OCI-LY1 (cell line): ENCODE results near the gene HOMER1.

Source experiments
- H2AFZ ChIP-seq: fragments of 200-600 bp; sonication (generic), shearing (Covaris generic); 2 replicates; pipeline ENCODE4 v1.6.0; 2014; ENCODE audit warnings: antibody characterized with exemption, mild to moderate bottlenecking, low read length
- H3F3A ChIP-seq: fragments of 200-600 bp; sonication (generic), shearing (Covaris generic); 2 replicates; pipeline ENCODE4 v1.6.0; 2014; ENCODE audit warnings: mild to moderate bottlenecking, antibody characterized with exemption, low read length, moderate library complexity; ENCODE audit not compliant: insufficient read depth
- H3K27ac ChIP-seq: fragments of 200-600 bp; sonication (generic); 2 replicates; pipeline ENCODE4 v1.5.1; 2014; ENCODE audit warnings: low read length, mixed run types, mild to moderate bottlenecking, low read depth; ENCODE audit not compliant: poor library complexity, severe bottlenecking
- H3K27me3 ChIP-seq: fragments of 200-600 bp; sonication (generic); 2 replicates; pipeline ENCODE4 v1.6.0; 2014; ENCODE audit warnings: antibody characterized with exemption, mild to moderate bottlenecking, low read length, moderate library complexity; ENCODE audit not compliant: insufficient read depth
- H3K36me3 ChIP-seq: fragments of 200-600 bp; sonication (generic); 2 replicates; pipeline ENCODE4 v1.6.1; 2014; ENCODE audit warnings: mild to moderate bottlenecking, antibody characterized with exemption, low read length, moderate library complexity, mixed read lengths; ENCODE audit not compliant: insufficient read depth
- H3K4me1 ChIP-seq: fragments of 200-600 bp; sonication (generic); 2 replicates; pipeline ENCODE4 v1.5.1; 2014; ENCODE audit warnings: mild to moderate bottlenecking, low read length, moderate library complexity; ENCODE audit not compliant: insufficient read depth, severe bottlenecking
- H3K4me2 ChIP-seq: fragments of 200-600 bp; sonication (generic), shearing (Covaris generic); 2 replicates; pipeline ENCODE4 v1.6.1; 2014; ENCODE audit warnings: low read length
- H3K4me3 ChIP-seq: fragments of 200-600 bp; sonication (generic); 2 replicates; pipeline ENCODE4 v1.5.1; 2014; ENCODE audit warnings: low read length, low read depth, mild to moderate bottlenecking, mixed read lengths; ENCODE audit not compliant: poor library complexity, severe bottlenecking
- H3K79me2 ChIP-seq: fragments of 200-600 bp; shearing (Covaris generic); 2 replicates; pipeline ENCODE4 v1.6.1; 2016; ENCODE audit warnings: mixed run types, low read length, mixed read lengths; ENCODE audit not compliant: insufficient read depth
- H3K9ac ChIP-seq: fragments of 200-600 bp; sonication (generic), shearing (Covaris generic); 2 replicates; pipeline ENCODE4 v1.6.1; 2014; ENCODE audit warnings: mild to moderate bottlenecking, low read length, mixed read lengths
- H3K9me2 ChIP-seq: fragments of 200-600 bp; sonication (generic), shearing (Covaris generic); 2 replicates; pipeline ENCODE4 v1.6.1; 2014; ENCODE audit warnings: low read depth, mild to moderate bottlenecking, low read length, mixed read lengths
- H3K9me3 ChIP-seq: fragments of 200-600 bp; shearing (Covaris generic); 2 replicates; pipeline ENCODE4 v1.6.1; 2014; ENCODE audit warnings: low read length, mixed read lengths
- H4K20me1 ChIP-seq: fragments of 200-600 bp; sonication (generic), shearing (Covaris generic); 2 replicates; pipeline ENCODE4 v1.6.0; 2016; ENCODE audit warnings: mild to moderate bottlenecking, low read length; ENCODE audit not compliant: insufficient read depth
- EZH2 ChIP-seq: fragments of 200-600 bp; sonication (generic), shearing (Covaris generic); IDR thresholded peaks from 2 replicates; pipeline ENCODE4 v1.8.0; 2017; ENCODE audit warnings: borderline replicate concordance, mixed run types, mild to moderate bottlenecking, antibody characterized with exemption, low read length, moderate library complexity, mixed read lengths
- TF ChIP-seq, protein P1 (sequence below): fragments of 200-600 bp; sonication (generic), shearing (Covaris generic); IDR thresholded peaks from 2 replicates; pipeline ENCODE4 v1.5.1; 2017; ENCODE audit warnings: mild to moderate bottlenecking, antibody characterized with exemption, low read length, moderate library complexity, mixed read lengths

The HOMER1 gene

DNA sequence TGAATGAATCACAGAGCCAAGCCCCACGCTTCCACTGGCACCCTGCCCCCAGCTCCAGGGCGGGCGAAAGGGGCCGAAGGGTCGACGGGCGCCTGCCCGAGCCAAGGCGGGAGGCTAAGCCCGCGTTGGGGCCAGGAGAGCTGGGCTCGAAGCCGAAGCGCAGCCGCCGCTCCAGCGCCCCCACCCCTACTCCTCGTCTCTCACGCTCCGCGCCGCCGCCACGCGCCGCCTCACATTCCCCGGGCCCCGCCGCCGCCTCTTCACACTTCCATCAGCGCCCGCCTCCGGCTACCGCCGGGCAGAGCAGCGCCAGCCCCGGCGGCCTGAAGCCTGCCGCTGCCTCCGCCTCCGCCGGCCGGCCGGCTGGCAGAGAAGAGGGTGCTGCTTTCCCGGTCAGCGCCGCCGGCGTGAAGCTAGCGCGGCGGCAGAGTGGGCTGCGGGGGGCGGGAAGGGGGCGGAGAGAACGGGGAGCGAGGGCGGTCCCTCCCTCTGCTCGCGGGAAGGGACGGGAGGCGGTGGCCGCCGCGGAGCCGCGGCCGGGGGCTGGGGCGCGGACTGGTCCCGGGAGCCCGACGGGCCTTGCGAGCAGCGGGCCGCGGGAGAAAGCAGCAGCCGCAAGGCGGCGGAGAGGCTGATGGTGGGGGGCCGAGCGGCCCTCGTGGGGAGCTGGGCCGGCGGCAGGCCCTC lies at the start of gene HOMER1:
Gene HOMER1, minus strand, starts transcription at position 431 of the 687 bp plus-strand sequence. CDS start 1,360 bp downstream, outside the sequence.
- Histone ChIP-seq H2AFZ (peak within 1 kb of the TSS; percentile 37), H3K9ac (peak within 1 kb of the TSS; percentile 66), H3K27ac (no peak within 1 kb of the TSS), H3K9me3 (no peaks in the 10 kb centered on the region), H3K4me1 (peaks cover 27% of the 10 kb centered on the region), H3K4me2 (peak within 1 kb of the TSS; percentile 60), H3K9me2 (no peaks in the 10 kb centered on the region), H4K20me1 (no peaks in the 10 kb centered on the region), H3F3A (no peaks in the 10 kb centered on the region; the same call in 1 of the 2 replicates), H3K4me3 (peak within 1 kb of the TSS; percentile 73), H3K36me3 (no peaks in the 10 kb centered on the region), H3K79me2 (no peaks in the 10 kb centered on the region), H3K27me3 (no peaks in the 10 kb centered on the region)
- TF ChIP-seq, protein P1, sequence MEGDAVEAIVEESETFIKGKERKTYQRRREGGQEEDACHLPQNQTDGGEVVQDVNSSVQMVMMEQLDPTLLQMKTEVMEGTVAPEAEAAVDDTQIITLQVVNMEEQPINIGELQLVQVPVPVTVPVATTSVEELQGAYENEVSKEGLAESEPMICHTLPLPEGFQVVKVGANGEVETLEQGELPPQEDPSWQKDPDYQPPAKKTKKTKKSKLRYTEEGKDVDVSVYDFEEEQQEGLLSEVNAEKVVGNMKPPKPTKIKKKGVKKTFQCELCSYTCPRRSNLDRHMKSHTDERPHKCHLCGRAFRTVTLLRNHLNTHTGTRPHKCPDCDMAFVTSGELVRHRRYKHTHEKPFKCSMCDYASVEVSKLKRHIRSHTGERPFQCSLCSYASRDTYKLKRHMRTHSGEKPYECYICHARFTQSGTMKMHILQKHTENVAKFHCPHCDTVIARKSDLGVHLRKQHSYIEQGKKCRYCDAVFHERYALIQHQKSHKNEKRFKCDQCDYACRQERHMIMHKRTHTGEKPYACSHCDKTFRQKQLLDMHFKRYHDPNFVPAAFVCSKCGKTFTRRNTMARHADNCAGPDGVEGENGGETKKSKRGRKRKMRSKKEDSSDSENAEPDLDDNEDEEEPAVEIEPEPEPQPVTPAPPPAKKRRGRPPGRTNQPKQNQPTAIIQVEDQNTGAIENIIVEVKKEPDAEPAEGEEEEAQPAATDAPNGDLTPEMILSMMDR, result 0 out of 2 replicates have a peak, but pooled peaks have one; percentile 23
- TF ChIP-seq EZH2, result no peak

DNA sequence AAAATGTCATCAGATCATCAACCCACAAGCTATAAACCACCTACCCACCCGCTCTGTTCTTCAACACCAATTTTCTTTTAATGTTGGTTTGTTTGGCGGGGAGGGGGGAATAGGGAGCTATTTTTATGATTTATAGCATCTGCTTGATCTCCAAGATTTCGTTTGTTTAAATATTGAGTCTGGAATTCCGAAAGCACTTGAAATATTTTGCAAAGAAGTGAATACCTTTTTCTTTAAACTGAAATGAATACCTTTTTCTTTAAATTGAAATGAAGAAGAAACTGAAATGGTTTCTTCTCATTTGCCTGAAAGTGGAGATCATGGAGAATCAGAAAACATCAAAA lies 49.3 kb upstream of the HOMER1 start:
- Histone ChIP-seq H2AFZ (no peak overlapping the region), H3K27ac (no peak overlapping the region)

DNA sequence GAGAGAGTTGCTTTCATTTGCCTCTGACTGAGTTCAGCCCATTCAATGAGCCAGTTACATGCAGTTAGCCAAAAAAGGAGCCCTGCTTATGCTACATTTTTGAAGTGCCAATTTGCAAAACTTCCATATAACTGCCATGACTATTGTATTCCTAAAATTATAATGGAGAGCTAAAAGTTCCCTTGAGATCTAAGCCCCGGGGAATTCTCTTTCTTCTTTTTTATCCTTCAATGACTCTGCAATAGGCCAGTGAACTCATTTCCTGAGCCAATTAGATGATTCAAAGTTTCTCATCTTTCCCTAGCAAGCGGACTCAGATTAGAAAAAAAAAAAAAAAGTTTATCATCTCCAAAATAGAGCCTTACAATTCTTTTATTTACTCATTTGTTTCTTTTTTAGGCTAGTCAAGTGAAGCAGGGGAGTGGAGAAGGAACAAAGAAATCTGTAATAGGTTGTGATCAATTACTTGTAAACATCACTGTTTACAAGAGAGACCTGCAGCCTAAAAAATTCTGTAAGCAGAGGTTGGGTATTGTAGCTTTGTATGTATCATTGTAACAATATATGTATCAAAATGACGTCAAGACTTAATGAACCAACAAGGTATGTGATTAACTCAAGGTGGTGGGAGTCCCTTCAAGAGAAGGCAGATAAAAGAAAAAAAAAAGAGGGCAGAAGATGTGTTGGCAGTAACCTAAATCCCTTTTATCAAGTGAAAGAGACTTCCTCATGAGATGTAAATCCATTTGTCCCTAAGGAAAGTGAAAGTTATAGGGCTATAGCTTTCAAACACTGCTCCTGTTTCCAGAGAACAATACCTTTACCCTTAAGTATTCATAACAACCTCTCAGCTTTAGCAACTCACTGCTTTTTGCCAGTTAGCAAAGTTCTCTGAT lies 48.7 kb upstream of the HOMER1 start:
- Histone ChIP-seq H3K4me2 (no peak overlapping the region), H3K4me1 (no peaks in the 10 kb centered on the region), H3K9me3 (no peaks in the 10 kb centered on the region), H3K79me2 (no peaks in the 10 kb centered on the region), H4K20me1 (no peaks in the 10 kb centered on the region), H3K27me3 (no peaks in the 10 kb centered on the region), H3K27ac (no peak overlapping the region), H3K9ac (no peak overlapping the region), H2AFZ (no peak overlapping the region), H3K9me2 (no peaks in the 10 kb centered on the region), H3K36me3 (no peaks in the 10 kb centered on the region), H3F3A (no peaks in the 10 kb centered on the region), H3K4me3 (no peak overlapping the region)
- no peak for TF ChIP-seq EZH2
- TF ChIP-seq, protein P1, result no peak

More for the DNA sequence above, 49.3 kb upstream of the HOMER1 start:
- Histone ChIP-seq H3F3A (no peaks in the 10 kb centered on the region), H3K4me2 (no peak overlapping the region), H3K4me3 (no peak overlapping the region), H3K4me1 (no peaks in the 10 kb centered on the region), H3K9me2 (no peaks in the 10 kb centered on the region), H3K79me2 (no peaks in the 10 kb centered on the region), H4K20me1 (no peaks in the 10 kb centered on the region), H3K27me3 (no peaks in the 10 kb centered on the region; the same call in 1 of the 2 replicates), H3K9me3 (no peaks in the 10 kb centered on the region), H3K36me3 (no peaks in the 10 kb centered on the region), H3K9ac (no peak overlapping the region)
- TF ChIP-seq, protein P1, result no peak
- TF ChIP-seq EZH2, result no peak
